HS-5 (cell line): Measurements from ENCODE around the gene F3.

ENCODE experiments used
- DNase-seq: peaks from one replicate; pipeline ENCODE4 v3.0.0-alpha.2; 2012; ENCODE audit warnings: low read depth

F3 gene

GRCh38 chr1:94552071-94552586, 10.6 kb upstream of the F3 start:
- no peak for DNase-seq

GRCh38 chr1:94551449-94551848, 9.9 kb upstream of the F3 start:
- no peak for DNase-seq

DNA sequence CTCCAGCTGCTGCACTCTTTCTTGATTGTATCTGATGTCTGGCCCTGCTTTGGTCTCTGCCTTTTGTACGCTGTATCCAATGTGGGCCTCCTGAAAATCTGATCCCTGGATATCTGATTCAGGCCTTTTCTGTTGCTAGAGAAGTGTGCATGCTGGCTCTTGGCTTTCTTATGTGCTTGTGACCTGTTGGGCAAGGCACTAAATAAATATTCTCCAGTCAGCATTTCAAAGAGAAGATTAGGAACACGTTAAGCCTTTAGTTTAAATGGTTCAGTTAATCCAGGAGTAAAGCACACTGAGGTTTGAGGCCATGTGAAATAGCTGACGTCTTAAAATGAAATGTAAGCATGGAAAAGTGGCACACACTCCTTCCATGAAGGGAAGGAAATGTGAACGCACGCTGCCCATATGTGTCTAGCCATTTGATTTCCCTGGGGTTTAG, 9.3 kb upstream of the F3 start:
- no peak for DNase-seq

DNA sequence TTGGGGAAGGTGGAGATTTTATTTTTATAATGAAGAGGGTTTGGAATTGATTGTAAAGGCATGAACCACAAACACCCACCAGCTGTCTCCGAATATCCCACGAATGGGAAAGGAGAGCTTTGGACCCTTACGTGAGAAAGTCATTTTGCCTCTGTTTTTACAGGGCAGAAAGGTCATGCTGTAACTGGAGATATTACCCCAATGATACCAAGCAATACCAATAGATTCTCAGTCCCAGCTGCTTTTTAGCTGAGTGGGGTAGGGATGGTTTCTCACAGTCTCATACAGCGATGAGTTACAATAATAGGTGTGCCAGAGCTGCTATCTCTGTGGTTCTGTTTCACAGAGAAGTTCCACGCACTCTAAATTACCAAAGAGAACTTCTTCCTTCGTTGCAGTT, 8.8 kb upstream of the F3 start:
- no peak for DNase-seq

DNA sequence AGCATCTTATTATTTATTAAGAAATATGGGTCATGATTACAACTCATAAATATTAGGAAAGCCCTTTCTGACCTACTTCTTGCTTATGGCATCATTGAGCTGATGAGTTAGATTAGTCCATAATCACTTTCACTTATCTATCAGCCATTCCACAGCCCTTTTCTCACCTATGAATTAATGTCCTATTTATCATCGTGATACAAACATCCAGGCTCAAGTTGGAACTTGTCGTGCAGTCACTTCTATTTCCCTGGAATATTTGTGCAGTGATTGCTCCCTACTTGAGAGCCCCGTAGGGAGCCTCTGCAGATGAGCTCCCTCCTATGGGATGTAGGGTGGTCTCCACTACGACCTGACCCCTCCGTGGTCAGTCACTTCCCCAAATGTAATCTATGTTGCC, 8.1 kb upstream of the F3 start:
- no peak for DNase-seq

DNA sequence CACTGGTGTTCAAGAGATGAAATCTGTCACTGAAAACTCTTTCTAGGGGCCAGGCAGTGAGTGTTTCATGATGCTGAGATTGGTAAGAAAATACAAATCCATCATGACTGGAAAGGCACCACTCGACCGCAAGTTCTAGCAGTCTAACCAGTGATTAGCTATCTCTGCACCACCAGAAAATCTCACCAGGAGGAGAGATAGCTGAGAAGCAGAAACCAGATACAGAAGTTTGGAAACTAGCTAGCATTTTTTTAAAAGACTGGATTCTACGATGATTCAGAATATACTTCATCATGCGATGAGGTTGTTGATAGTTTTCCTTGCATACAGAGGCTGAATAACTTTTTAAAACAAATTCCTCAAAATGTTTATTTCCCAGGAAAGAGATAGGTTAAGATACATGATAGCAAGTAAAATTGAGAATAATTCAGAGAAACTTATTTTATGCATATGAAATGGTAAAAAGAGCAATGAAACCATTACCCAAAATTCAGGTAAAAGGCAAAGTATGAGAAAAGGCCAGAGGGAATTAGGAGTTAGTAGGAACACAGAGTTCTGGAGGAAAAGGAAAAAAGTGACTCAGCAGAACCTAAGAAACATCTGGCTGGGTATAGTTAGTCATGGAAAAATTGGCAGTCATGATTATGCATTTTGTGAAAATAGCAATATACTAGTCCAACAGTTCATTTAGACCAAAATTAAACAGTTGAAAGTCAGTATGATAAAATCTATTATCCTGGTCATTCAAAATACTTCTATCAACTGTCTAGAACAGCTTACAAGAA, 3.3 kb upstream of the F3 start:
- no peak for DNase-seq

DNA sequence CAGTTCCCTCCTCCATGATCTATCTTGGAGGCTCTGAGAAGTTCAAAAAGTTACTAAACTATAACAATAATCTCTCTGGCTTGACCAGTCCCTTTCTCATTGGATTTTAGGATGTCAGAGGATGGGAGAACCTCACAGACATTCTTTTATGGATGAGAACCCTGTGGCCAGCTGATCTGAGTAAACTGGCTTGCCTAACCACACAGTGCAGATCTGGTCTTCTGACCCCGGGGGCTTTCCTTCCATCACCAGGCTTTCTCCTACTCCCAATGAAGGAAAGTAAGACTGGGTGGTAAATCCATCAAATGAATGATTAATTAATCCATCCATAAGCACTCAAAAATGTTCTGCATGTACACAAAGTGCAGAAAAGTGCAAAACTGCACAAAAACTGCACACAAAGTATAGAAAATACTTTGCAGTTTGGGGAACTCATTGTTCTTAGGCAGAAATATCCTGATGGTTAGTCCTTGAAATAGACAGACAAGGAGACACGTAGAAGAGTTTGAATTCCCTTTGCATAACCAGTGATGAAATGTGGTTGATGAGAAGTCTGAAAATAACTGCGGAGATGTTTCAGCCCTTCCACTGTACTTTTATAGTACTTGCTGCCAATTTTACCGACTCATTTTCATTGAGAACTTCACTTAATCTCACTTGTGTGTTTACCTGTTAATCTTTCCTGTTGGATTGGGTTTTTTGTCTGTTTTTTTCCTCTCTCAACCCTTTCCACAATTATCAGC, 2.5 kb upstream of the F3 start:
- DNase-seq: no peak

- DNase-seq: no peak
Measured at GRCh38 chr1:94543001-94543400, 1.4 kb upstream of the F3 start.

GRCh38 chr1:94542088-94542870, 720 bp upstream of the F3 start:
- DNase-seq: no peak

DNA sequence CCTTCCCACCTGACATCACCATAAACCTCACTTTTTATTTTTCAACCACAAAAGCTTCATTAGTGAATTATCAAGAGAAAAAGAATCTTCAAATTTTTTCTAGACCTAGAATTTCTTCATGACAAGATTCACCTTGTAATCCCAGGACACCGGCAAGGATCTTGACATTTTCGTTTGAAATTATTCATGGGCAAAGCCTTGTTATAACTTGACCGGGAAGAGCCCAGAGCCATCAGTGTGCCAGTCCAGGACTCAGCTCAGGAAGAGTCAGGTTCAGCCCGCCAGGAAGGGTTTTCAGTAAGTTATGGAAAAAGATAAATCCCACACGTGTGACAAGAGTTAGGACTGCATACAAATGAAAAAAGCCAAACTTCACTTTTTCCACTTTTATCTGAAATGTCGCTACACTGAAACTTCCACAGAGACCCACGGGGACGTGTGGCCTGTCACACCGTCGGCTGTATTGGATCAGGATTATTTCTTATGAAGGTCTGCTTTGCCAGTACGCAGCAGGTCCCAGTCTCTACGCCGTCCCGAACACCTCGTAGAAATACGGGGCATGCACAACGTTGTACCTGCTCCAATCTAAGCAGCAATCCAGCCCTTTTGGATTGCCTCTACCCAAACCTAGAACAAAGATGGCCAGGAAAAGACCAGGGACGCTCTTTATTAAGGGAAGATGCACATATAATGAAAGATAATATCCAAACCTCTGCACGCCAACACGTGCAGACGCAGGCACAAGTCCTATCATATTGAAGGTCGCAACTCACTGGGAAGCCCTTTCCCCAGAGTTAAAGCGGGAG, 916 bp downstream of the F3 start:
- DNase-seq: no peak

DNA sequence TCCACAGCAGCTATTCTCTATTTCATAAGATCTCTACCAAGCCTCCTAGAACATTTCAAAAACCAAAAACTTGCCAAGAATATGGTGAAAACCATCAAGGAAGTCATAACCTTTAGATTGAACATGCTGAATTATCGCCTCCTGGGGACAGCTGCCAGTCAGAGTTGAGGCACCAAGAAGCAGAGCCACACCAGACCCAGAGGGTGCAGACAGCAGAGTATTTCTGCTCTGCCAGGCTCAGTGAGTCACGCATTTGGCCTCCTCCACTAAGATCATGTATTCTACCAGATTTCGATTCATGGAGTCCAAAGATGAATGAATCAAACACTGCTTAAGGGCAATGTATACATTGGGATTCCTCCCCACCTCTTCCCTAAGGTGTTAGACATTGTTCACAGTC, 2.1 kb downstream of the F3 start:
- DNase-seq: no peak

DNA sequence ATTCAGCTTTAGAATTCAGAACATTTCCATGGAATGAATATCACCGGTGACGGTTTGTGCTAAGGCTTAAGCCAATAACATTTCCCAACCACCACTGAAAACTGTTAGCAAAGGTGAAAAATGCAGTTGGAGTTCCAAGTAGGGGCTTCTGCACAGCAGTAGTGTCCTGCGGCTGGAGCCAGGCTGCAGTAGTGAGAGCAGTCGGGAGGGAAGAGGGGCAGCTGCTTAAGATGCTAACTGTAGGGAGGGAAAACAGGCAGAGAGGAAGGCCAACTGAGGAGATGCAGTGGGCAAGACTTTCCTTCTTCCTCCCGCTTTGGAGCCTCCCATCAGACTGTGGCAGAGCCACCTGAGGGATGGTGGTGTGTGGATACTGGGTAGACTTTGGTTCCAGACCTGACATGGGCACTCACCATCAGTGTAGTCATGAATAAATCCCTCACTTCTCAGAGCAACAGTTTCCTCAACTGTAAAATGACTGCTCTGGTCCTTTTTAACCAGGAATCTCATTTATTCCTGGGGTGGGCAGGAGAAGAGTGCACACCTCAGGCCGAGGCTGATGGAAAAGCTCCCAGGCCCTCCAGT, 3.2 kb downstream of the F3 start:
- DNase-seq: no peak

- DNase-seq: no peak
Measured at GRCh38 chr1:94537254-94537653, 4.3 kb downstream of the F3 start.

GRCh38 chr1:94535879-94536278, 5.7 kb downstream of the F3 start:
- DNase-seq: no peak

DNA sequence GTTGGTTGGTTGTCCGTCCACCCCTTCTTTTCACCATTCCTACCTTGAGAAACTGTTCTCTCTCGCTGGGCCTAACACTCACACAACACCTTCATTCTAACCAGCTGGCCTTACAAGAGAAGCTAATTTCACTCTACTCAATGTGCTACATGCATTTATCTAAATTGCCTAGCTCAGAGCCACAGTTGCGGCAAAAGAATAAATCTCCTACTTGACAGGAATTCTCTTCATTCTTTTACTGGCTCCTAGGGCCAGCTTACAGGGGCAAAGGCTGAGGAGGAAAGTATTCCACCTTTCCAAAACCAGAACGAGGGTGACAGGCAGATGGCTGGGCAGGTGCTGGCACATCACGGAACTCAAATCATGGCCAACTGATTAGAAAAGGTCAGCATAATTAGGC, 6.5 kb downstream of the F3 start:
- DNase-seq: no peak

DNA sequence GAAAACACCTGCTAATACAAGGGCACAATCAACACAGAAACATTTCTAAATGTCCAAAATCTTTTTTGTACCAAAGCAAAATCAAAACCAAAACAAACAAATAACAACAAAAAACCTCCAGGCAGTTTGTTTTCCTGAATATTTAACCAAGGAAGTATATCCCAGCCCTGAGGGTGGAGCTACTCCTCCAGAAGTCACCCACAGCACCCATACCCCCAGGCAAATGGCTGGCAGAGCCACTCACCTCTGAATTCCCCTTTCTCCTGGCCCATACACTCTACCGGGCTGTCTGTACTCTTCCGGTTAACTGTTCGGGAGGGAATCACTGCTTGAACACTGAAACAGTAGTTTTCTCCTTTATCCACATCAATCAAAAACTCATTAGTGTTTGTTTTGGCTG, 9.5 kb downstream of the F3 start:
- DNase-seq: no peak

- no peak for DNase-seq
Measured at GRCh38 chr1:94531664-94532063, 9.9 kb downstream of the F3 start.

- DNase-seq: no peak
Measured at GRCh38 chr1:94530373-94530878, 11.1 kb downstream of the F3 start.

DNA sequence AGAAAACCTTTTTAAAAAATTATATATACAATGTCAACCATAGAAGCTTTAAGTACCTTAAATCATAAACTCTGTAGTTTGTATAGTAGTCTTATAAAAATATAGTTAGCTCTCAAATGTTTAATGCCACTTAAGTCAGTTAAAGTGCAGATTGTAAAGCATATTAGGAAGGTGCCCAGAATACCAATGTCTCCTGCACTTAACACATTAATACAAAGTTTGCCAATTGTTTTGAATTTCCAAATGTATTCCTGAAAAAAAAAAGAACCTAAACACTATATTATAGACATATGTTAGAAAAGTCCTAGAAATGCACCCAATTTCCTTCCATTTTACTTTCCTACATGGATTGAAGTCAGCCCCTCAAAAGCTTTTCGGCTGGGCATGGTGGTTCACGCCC, 12.1 kb downstream of the F3 start:
- DNase-seq: no peak

GRCh38 chr1:94528826-94529225, 12.7 kb downstream of the F3 start:
- DNase-seq: no peak

- DNase-seq: no peak
Measured at GRCh38 chr1:94528299-94528698, 13.3 kb downstream of the F3 start.
